Adrenal gland (tissue), 12 donors: ENCODE data around the gene DCANP1. TPM values are rescaled to one million over a fixed set of nuclear protein-coding genes. Genes with fewer than 3 reads are reported as not detected.

Source experiments
- DNase-seq, 7 donors: peaks; one replicate each; pipeline ENCODE4 v3.0.0-alpha.2; 2019 to 2020
- H3K27ac ChIP-seq, 5 donors: fragments of 200-600 bp; sonication (generic) in 4 of 5; 1 replicate in 3 of 5; 2 replicates in 2 of 5; pipeline versions ENCODE4 v1.5.1 to v1.8.0; 2016 to 2020; ENCODE audit warnings: mild to moderate bottlenecking in 1 of 5
- H3K27me3 ChIP-seq: fragments of 200-600 bp; 2 replicates; pipeline ENCODE4 v1.8.0; 2021
- H3K36me3 ChIP-seq, 2 donors: fragments of 200-600 bp; replicated peaks in 1 of 2; 1 replicate in 1 of 2; 2 replicates in 1 of 2; pipeline versions ENCODE4 v1.5.1 to v1.8.0; 2018 to 2022
- H3K4me1 ChIP-seq, 2 donors: fragments of 200-600 bp; replicated peaks in 1 of 2; 1 replicate in 1 of 2; 2 replicates in 1 of 2; pipeline versions ENCODE4 v1.5.1 to v1.8.0; 2018 to 2021
- H3K4me3 ChIP-seq, 4 donors: fragments of 200-600 bp; sonication (generic) in 3 of 4; one replicate each; pipeline ENCODE4 v1.5.1; 2016 to 2018
- H3K9me3 ChIP-seq, 3 donors: fragments of 200-600 bp; sonication (generic) in 1 of 3; replicated peaks in 1 of 3; 1 replicate in 2 of 3; 2 replicates in 1 of 3; pipeline versions ENCODE4 v1.5.1 to v1.8.0; 2016 to 2021
- CTCF ChIP-seq, 6 experiments: fragments of 450-650 bp in 4 of 6; fragments of 200-600 bp in 2 of 6; sonication (generic) in 1 of 6; IDR thresholded peaks; 1 replicate in 5 of 6; 2 replicates in 1 of 6; pipeline versions ENCODE4 v1.5.1 to v1.8.0; 2016 to 2021; ENCODE audit warnings: antibody characterized with exemption in 6 of 6, mild to moderate bottlenecking in 2 of 6, moderate library complexity in 1 of 6
- POLR2A ChIP-seq, 2 donors: fragments of 450-650 bp; IDR thresholded peaks; one replicate each; pipeline ENCODE4 v1.6.1; 2017; ENCODE audit warnings: antibody characterized with exemption in 2 of 2, mild to moderate bottlenecking in 2 of 2, moderate library complexity in 1 of 2
- WGBS, 4 donors: extraction: QIAGEN DNeasy Blood & Tissue Kit in 2 of 4; methylation state at CpG; one replicate each; pipeline versions ENCODE4 v1.1.5 to v1.1.7; 2013 to 2017; 5-methylcytosine and 5-hydroxymethylcytosine counted together
- intact Hi-C, 2 donors: fragments of 100-400 bp; cut with DNase I; formaldehyde crosslinking; loops; one replicate each; pipeline versions ENCODE4 v1.14.1 to v1.15.0; 2022 to 2023
- polyA plus RNA-seq, 3 donors: library from polyadenylated mRNA; stranded (reverse); fragments of 200-250 nt in 2 of 3; fragments of 350-450 nt in 1 of 3; fragmentation: Illumina TruSeq in 1 of 3; extraction: RNeasy Lipid Tissue Mini Kit (QIAGEN cat#74804) in 1 of 3; gene quantifications; one replicate each; pipeline ENCODE4 v1.2.3, GENCODE V29; 2013 to 2014
- total RNA-seq, 9 donors: library from RNA; depleted of rRNA in 4 of 9; stranded (reverse); fragments of >200 nt in 4 of 9; fragments of 120-200 nt in 1 of 9; fragmentation: NEBNext Ultra II Directional in 1 of 9; extraction: Animal tissue kit (Norgen Biotek cat#: 25700) in 1 of 9; gene quantifications; one replicate each; pipeline versions ENCODE4 v1.1.0 to v1.2.4, GENCODE V29; 2013 to 2023
- donor health status: healthy with polysubstance abuse.
- donor health status: Bipolar disorder and iron deficiency.
- donor health status: DM: yes; HTN: yes; CAD: no.
- donor health status: DM: no; HTN: no; CAD: no.
- donor health status: DM: no; HTN: no; CAD: no.
- donor health status: DM: yes; HTN: yes; CAD: no.

The DCANP1 gene
- total and polyA plus RNA-seq, 12 donors = 0.08 TPM; not detected in 11

- peak within 1 kb of the TSS; percentile 7 to 96 (median 72) for H3K4me3 ChIP-seq
- 2 to 8% (median 3%) methylated on average over 18 to 109 of the region's 109 CpGs for WGBS, 4 donors
- H3K4me1 ChIP-seq = peaks cover 18 to 38% of the 10 kb centered on the region in 2 donors
- TF ChIP-seq POLR2A (IDR thresholded peaks at IDR 0.05) (peak; percentile 91 to 94), CTCF (IDR thresholded peaks at IDR 0.05) (peak in 2 of 6 experiments; percentile 5 to 41)
- DNase-seq = peak; percentile 89 to 94 (median 90)
- no peaks in the 10 kb centered on the region for H3K27me3 ChIP-seq
- H3K27ac ChIP-seq = peak within 1 kb of the TSS; percentile 25 to 95 (median 81)
- no peaks in the 10 kb centered on the region for H3K36me3 ChIP-seq
- intact Hi-C loops = no loop called here
- H3K9me3 ChIP-seq = no peaks in the 10 kb centered on the region
Observed at GRCh38 chr5:135398855-135399793, 48.0 kb downstream of the DCANP1 start, which contains the start of gene MACROH2A1. MACROH2A1 (minus strand) TSS chr5:135399231; CDS start chr5:135389093, 10,138 bp downstream.

- TF ChIP-seq CTCF (IDR thresholded peaks at IDR 0.05) = no peak
- no peak for TF ChIP-seq POLR2A (IDR thresholded peaks at IDR 0.05)
- H3K36me3 ChIP-seq = no peaks in the 10 kb centered on the region
- peak overlapping the region in 4 of 5 donors; percentile 25 to 95 (median 86) for H3K27ac ChIP-seq
- peak in 4 of 7 donors; percentile 35 to 45 (median 40) for DNase-seq
- H3K9me3 ChIP-seq = no peaks in the 10 kb centered on the region
- intact Hi-C loops = no loop called here
- peaks cover 21 to 46% of the 10 kb centered on the region in 2 donors for H3K4me1 ChIP-seq
- 0 to 1% (median 1%) methylated on average over 5 to 43 of the region's 43 CpGs for WGBS, 4 donors
- peak overlapping the region; percentile 7 to 96 (median 72) for H3K4me3 ChIP-seq
- H3K27me3 ChIP-seq = no peaks in the 10 kb centered on the region
Observed at GRCh38 chr5:135398160-135398854, 48.8 kb downstream of the DCANP1 start.

- Histone ChIP-seq H3K27ac (no peak overlapping the region), H3K4me1 (peaks cover 21 to 55% of the 10 kb centered on the region in 2 donors), H3K9me3 (no peaks in the 10 kb centered on the region), H3K27me3 (no peaks in the 10 kb centered on the region), H3K4me3 (no peak overlapping the region), H3K36me3 (no peaks in the 10 kb centered on the region)
- TF ChIP-seq CTCF (IDR thresholded peaks at IDR 0.05) = no peak
- TF ChIP-seq POLR2A (IDR thresholded peaks at IDR 0.05) = no peak
- 78 to 94% (median 80%) methylated on average over 5 of the region's 5 CpGs for WGBS, 4 donors
- intact Hi-C loops = no loop called here
- no peak for DNase-seq
Observed at GRCh38 chr5:135397084-135397483, 50.1 kb downstream of the DCANP1 start.

GRCh38 chr5:135396459-135397055 is 50.6 kb downstream of the DCANP1 start:
- H3K4me1 ChIP-seq = peaks cover 21 to 59% of the 10 kb centered on the region in 2 donors
- WGBS, 4 donors = 72 to 87% (median 77%) methylated on average over 4 of the region's 4 CpGs

More at GRCh38 chr5:135396459-135397055, 50.6 kb downstream of the DCANP1 start:
- no peaks in the 10 kb centered on the region for H3K36me3 ChIP-seq
- no peak for DNase-seq
- no peak for TF ChIP-seq POLR2A (IDR thresholded peaks at IDR 0.05)
- TF ChIP-seq CTCF (IDR thresholded peaks at IDR 0.05) = no peak
- intact Hi-C loops = no loop called here
- no peaks in the 10 kb centered on the region for H3K9me3 ChIP-seq
- no peak overlapping the region for H3K4me3 ChIP-seq
- no peak overlapping the region for H3K27ac ChIP-seq
- H3K27me3 ChIP-seq = no peaks in the 10 kb centered on the region
